ENCODE results near the gene TGFA.

The TGFA gene

DNA sequence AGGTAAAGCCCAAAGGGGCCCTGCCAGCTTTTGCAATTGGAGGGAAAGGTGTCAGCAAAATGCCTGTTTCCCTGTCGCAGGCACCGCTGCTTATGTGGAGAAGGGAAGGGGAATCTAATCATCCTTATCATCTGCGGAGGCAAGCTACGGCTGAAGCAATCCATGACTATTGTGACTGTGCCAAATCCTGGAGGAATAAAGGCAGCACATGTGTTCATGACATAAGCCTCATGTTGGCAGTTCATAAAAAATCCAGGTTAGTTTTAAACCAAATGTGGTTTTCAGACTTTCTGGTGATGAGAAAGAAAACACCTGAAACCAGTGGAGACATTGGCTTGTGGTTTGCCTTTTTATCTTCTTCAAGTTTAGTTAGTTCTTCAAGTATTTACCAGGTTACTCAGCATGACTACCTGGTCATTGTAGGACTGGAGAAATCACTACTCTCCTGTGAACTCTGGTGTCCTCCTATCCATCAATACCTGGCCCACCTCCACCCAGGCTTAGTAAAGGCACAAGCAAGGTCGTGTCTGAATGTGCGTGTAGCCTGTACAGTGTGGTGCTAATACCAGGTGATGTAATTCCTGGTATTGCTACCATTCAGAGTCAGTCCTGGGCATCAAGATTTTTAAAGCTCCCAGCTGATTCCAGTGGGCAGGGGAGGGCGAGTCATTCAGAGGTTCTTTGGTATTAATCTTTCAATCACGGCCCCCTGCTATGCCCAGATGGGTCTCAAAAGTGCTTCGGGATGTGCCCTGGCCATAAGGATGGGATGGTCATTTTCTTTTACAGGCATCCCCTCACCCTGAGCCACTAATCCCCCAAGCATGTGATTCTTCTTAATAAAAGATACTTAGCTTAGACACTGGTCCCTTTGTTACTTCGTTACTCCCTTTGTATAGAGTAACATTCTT, 96.8 kb downstream of the TGFA start:
- no peak overlapping the region for H3K4me3 ChIP-seq (ENCODE audit: low read depth, low read length)
- TF ChIP-seq, protein P1, sequence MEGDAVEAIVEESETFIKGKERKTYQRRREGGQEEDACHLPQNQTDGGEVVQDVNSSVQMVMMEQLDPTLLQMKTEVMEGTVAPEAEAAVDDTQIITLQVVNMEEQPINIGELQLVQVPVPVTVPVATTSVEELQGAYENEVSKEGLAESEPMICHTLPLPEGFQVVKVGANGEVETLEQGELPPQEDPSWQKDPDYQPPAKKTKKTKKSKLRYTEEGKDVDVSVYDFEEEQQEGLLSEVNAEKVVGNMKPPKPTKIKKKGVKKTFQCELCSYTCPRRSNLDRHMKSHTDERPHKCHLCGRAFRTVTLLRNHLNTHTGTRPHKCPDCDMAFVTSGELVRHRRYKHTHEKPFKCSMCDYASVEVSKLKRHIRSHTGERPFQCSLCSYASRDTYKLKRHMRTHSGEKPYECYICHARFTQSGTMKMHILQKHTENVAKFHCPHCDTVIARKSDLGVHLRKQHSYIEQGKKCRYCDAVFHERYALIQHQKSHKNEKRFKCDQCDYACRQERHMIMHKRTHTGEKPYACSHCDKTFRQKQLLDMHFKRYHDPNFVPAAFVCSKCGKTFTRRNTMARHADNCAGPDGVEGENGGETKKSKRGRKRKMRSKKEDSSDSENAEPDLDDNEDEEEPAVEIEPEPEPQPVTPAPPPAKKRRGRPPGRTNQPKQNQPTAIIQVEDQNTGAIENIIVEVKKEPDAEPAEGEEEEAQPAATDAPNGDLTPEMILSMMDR (IDR thresholded peaks at IDR 0.05; ENCODE audit: low read depth, low read length), result no peak

DNA sequence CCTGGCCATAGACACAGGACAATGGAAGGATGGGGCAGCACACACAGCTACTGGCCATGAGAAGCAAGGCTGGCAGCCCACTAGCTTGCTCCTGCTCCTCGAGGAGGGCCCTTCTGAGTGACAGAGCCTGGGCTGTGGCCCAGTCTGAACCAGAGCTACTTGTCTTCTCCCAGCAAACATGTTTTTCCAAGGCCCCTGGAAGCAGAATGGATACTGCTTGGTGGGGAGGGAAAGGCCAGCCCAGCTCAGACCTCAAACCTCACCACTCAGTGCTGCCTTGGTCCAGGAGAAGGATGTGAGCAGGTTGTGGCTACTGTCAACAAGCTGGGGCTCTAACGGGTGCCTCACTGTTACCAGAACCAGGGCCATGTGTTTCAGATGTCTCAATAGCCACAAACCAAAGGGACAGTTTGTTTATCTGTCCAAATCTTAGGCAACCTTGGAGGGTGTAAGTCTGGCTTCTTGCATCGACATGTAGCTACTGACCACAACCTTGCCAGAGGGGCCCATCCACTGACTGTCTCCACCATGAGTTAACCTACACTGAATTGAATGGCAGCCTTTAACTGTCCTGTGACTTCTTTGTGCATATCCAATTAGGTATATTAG, 98.6 kb downstream of the TGFA start:
- TF ChIP-seq, protein P1 (IDR thresholded peaks at IDR 0.05; ENCODE audit: low read depth, low read length), result no peak
- H3K4me3 ChIP-seq (ENCODE audit: low read depth, low read length), result no peak overlapping the region

DNA sequence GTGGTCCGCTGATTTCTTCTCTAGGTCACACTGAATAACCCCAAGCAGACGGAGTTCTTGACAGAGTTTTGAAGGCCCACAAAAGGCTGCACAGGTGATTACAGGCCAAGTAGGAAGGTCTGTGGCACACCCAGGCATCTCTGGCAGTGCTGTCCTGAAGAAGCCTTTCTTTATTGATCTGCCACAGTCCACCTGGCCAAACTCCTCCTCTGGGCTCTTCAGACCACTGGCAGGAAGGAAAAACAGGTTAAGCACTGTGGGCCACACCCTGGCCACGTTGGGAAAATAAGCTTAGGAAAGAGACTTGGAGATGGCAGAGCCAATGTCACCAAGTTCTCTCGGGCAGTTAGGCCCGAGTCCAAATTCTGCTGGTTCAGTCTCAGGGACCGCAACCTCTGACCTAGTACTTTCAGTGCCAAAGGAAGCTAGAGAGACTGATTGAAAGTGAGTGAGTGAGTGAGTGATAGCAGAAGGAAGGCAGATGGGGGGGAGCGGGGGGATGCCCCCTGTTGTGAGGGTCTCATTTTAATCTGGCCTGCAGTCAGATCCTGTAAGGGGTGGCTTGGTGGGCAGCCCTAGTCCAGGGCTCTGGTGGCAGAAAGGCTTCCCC, 102.9 kb downstream of the TGFA start:
- TF ChIP-seq, protein P1 (IDR thresholded peaks at IDR 0.05; ENCODE audit: low read depth, low read length), result no peak
- H3K4me3 ChIP-seq (ENCODE audit: low read depth, low read length), result no peak overlapping the region

DNA sequence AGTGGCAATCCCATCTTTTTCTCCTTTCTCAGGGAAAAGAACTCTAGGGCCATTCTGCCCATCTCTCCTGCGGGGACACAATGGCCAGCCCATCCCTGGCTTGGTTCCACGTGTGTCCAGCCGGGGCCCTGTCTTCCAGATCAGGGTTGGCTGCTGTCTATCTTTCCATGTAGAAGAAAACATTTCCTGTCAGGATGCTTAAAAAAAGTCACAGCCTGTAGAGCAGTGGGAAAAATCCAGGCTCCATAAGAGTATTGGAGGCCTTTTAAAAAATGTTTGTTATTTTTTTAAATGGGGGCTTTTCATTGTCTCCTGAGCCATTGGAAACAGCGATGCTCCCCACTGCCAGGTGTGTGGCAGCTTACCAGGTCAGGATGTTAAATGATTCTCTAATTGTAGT, 105.6 kb downstream of the TGFA start:
- H3K4me3 ChIP-seq (ENCODE audit: low read depth, low read length), result no peak overlapping the region
- TF ChIP-seq, protein P1 (IDR thresholded peaks at IDR 0.05; ENCODE audit: low read depth, low read length), result no peak

DNA sequence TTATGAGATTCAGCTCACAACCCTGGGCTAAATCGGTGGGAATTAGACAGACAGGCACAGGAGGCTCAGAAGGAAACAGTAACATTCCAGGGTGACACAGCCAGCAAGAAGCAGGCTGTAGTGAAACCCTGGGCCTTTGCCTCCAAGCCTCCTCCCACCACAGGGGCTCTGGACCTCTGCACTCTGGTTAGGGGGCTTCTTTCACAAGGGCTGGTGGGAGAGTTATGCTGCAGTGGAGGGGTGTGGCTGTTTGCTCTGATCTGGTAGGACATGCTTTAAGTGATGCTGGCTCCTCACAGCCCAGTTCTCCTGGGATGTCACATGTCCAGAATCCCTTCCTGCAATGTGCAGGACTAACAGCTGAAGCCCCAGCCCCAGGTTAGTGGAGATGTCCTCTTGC, 109.9 kb downstream of the TGFA start:
- H3K4me3 ChIP-seq (ENCODE audit: low read depth, low read length), result no peak overlapping the region
- TF ChIP-seq, protein P1 (IDR thresholded peaks at IDR 0.05; ENCODE audit: low read depth, low read length), result no peak

DNA sequence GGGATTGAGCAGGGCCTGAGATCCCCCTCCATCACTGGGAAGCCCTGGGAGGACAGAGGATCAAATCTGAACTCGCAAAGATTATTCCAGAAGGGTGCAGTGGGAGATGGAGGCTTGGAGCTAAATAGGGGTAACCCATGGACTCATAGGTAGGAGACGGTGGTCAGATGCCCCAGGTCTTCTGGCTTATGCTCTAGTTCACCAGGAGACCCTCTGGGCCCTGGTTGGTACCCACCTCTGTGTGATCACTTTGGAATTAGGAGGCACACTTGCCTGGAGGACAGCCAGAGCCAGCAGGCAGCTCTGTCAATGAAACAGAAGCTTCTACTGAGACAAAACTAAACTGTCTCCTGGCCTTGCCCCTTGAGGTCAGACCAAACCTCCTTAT, 110.6 kb downstream of the TGFA start:
- TF ChIP-seq, protein P1 (IDR thresholded peaks at IDR 0.05; ENCODE audit: low read depth, low read length), result no peak
- H3K4me3 ChIP-seq (ENCODE audit: low read depth, low read length), result no peak overlapping the region
